GM10266 (cell line): ENCODE data around the gene DMKN.

Experiments used
- DNase-seq: peaks from one replicate; pipeline ENCODE4 v3.0.0; 2012; ENCODE audit errors: extremely low spot score
- CTCF ChIP-seq: IDR thresholded peaks from 2 replicates; pipeline ENCODE4 v1.5.1; 2012; ENCODE audit warnings: mild to moderate bottlenecking, low read depth; ENCODE audit not compliant: control insufficient read depth, insufficient read depth; ENCODE audit errors: missing control alignments

The DMKN gene

GRCh38 chr19:35513628-35514281 lies at the start of gene DMKN:
Gene DMKN (minus strand): TSS chr19:35513649. CDS start chr19:35513475, 174 bp downstream.
- DNase-seq = no peak
- peak; percentile 2 for TF ChIP-seq CTCF

GRCh38 chr19:35562776-35563175 lies 49.3 kb upstream of the DMKN start:
- no peak for DNase-seq
- no peak for TF ChIP-seq CTCF

GRCh38 chr19:35562336-35562735 lies 48.9 kb upstream of the DMKN start:
- DNase-seq = no peak

GRCh38 chr19:35561436-35561835 lies 48.0 kb upstream of the DMKN start:
- DNase-seq = no peak
- no peak for TF ChIP-seq CTCF

More at GRCh38 chr19:35562336-35562735, 48.9 kb upstream of the DMKN start:
- TF ChIP-seq CTCF = no peak

GRCh38 chr19:35560677-35561076 lies 47.2 kb upstream of the DMKN start:
- no peak for DNase-seq
- no peak for TF ChIP-seq CTCF

GRCh38 chr19:35560271-35560670 lies 46.8 kb upstream of the DMKN start:
- no peak for DNase-seq
- TF ChIP-seq CTCF = no peak

- TF ChIP-seq CTCF = no peak
- DNase-seq = no peak
These were observed 46.3 kb upstream of the DMKN start for GRCh38 chr19:35559781-35560180.
